Measurements from ENCODE around the gene RGS4. TPM values are rescaled to one million over a fixed set of nuclear protein-coding genes. Genes with fewer than 3 reads are reported as not detected.

The RGS4 gene
- total RNA-seq, 1 experiment from 2014 or later = not detected

DNA sequence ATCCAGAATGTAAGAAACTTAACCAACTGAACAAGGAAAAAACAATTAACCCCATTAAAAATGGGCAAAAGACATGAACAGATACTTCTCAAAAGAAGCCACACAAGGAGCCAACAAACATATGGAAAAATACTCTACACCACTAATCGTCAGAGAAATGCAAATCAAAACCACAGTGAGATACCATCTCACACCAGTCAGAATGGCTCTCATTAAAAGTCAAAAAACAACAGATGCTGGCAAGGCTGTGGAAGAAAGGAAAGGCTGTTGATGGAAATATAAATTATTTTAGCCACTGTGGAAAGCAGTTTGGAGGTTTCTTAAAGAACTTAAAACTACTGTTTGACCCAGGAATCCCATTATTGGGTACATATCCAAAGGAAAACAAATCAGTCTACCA is 51.2 kb downstream of the RGS4 start:
- Histone ChIP-seq H4K8ac (replicated peaks; ENCODE audit: insufficient read length, low read depth, low read length) (no peak overlapping the region), H2AK5ac (ENCODE audit: insufficient read length, low read length) (no peak overlapping the region), H3K56ac (ENCODE audit: insufficient read length, low read depth, low read length) (no peak overlapping the region), H3K79me1 (ENCODE audit: insufficient read depth, low read depth, low read length, poor library complexity, severe bottlenecking) (no peaks in the 10 kb centered on the region), H3K4me1 (ENCODE audit: insufficient read depth, low read length) (no peaks in the 10 kb centered on the region), H3K23ac (ENCODE audit: insufficient read length, low read depth, low read length) (no peak overlapping the region), H3K23me2 (ENCODE audit: insufficient read length, low read depth, low read length, poor library complexity, severe bottlenecking) (no peaks in the 10 kb centered on the region), H2BK5ac (ENCODE audit: insufficient read length, low read length) (no peak overlapping the region), H4K5ac (ENCODE audit: insufficient read length, low read depth, low read length) (no peak overlapping the region), H4K20me1 (ENCODE audit: control insufficient read depth, insufficient read depth, insufficient read length) (no peaks in the 10 kb centered on the region), H3K9ac (ENCODE audit: extremely low read depth, insufficient read length, low read length) (no peak overlapping the region), H4K91ac (ENCODE audit: insufficient read length, low read depth, low read length) (no peak overlapping the region), H2BK15ac (ENCODE audit: low read depth, low read length) (no peak overlapping the region), H3K18ac (ENCODE audit: insufficient read length, low read depth, low read length) (no peak overlapping the region), H3K27me3 (ENCODE audit: insufficient read depth, low read length) (no peaks in the 10 kb centered on the region), H3T11ph (ENCODE audit: low read length) (no peak overlapping the region), H3K14ac (ENCODE audit: insufficient read depth, low read length) (no peak overlapping the region), H2AFZ (ENCODE audit: low read length) (no peak overlapping the region), H3K27ac (ENCODE audit: insufficient read length, low read depth, low read length) (no peak overlapping the region), H3K79me2 (ENCODE audit: insufficient read depth, low read length) (no peaks in the 10 kb centered on the region), H3K9me3 (ENCODE audit: control insufficient read depth, low read depth, low read length) (no peaks in the 10 kb centered on the region), H3K4ac (ENCODE audit: low read depth, low read length) (no peak overlapping the region), H2BK120ac (ENCODE audit: low read depth, low read length, poor library complexity, severe bottlenecking) (no peak overlapping the region), H3K4me2 (ENCODE audit: insufficient read depth, insufficient read length, low read length) (no peak overlapping the region), H2BK12ac (ENCODE audit: insufficient read length, low read depth, low read length) (no peak overlapping the region), H2BK20ac (ENCODE audit: low read depth, low read length, poor library complexity, severe bottlenecking) (no peak overlapping the region)
- TF ChIP-seq CTCF (conservative IDR thresholded peaks at IDR 0.05) = no peak
- no peak overlapping the region for H3K4me3 Mint-ChIP-seq
- H3K36me3 Mint-ChIP-seq (ENCODE audit: insufficient read depth in 1 of 3, low read depth in 3 of 3) = no peaks in the 10 kb centered on the region
- no peak overlapping the region for H3K27ac Mint-ChIP-seq
- WGBS (ENCODE audit: extremely low coverage, insufficient read length, low lambda C conversion rate) = no CpG with 5 or more reads among the region's 1 CpG
- H3K9me3 Mint-ChIP-seq = no peaks in the 10 kb centered on the region
- no peak for DNase-seq
- no peaks in the 10 kb centered on the region for H3K4me1 Mint-ChIP-seq
- H3K27me3 Mint-ChIP-seq (ENCODE audit: low read depth) = no peaks in the 10 kb centered on the region; the same call in 1 of the 2 replicates
